ENCODE measurements around the gene DBH.
A peak's percentile ranks its signal among the peaks of the same experiment; 100 is the strongest.

Gene DBH

GRCh38 chr9:133604214-133604613, 31.9 kb upstream of the DBH start:
- no peak for DNase-seq (ENCODE audit: low read depth in 1 of 2, low spot score in 1 of 2)

GRCh38 chr9:133604856-133605255, 31.3 kb upstream of the DBH start:
- DNase-seq (ENCODE audit: low read depth in 1 of 2, low spot score in 1 of 2), result no peak

- no peak for DNase-seq (ENCODE audit: low read depth in 1 of 2, low spot score in 1 of 2)
These were observed 30.7 kb upstream of the DBH start for GRCh38 chr9:133605446-133605845.

GRCh38 chr9:133605856-133606707, 30.1 kb upstream of the DBH start:
- no peak for DNase-seq (ENCODE audit: low read depth in 1 of 2, low spot score in 1 of 2)

GRCh38 chr9:133606708-133607025, 29.5 kb upstream of the DBH start:
- DNase-seq (ENCODE audit: low read depth in 1 of 2, low spot score in 1 of 2), result no peak

- no peak for DNase-seq (ENCODE audit: low read depth in 1 of 2, low spot score in 1 of 2)
These were observed 28.8 kb upstream of the DBH start for GRCh38 chr9:133607381-133607780.

- DNase-seq (ENCODE audit: low read depth in 1 of 2, low spot score in 1 of 2), result no peak
These were observed 28.2 kb upstream of the DBH start for GRCh38 chr9:133607976-133608375.

- no peak for DNase-seq (ENCODE audit: low read depth in 1 of 2, low spot score in 1 of 2)
These were observed 27.8 kb upstream of the DBH start for GRCh38 chr9:133608382-133608781.

GRCh38 chr9:133608889-133609288, 27.3 kb upstream of the DBH start:
- no peak for DNase-seq (ENCODE audit: low read depth in 1 of 2, low spot score in 1 of 2)

- peak; percentile 9 to 22 for DNase-seq (ENCODE audit: low read depth in 1 of 2, low spot score in 1 of 2)
These were observed 26.7 kb upstream of the DBH start, which contains the start of gene FAM163B for GRCh38 chr9:133609311-133610098. Gene FAM163B, minus strand, starts transcription at chr9:133609389. Its CDS starts 29,166 bp downstream, at chr9:133580223.

- no peak for DNase-seq (ENCODE audit: low read depth in 1 of 2, low spot score in 1 of 2)
These were observed 25.3 kb upstream of the DBH start for GRCh38 chr9:133610845-133611244.

- no peak for DNase-seq (ENCODE audit: low read depth in 1 of 2, low spot score in 1 of 2)
These were observed 24.1 kb upstream of the DBH start for GRCh38 chr9:133612051-133612450.

GRCh38 chr9:133612816-133613215, 23.3 kb upstream of the DBH start:
- no peak for DNase-seq (ENCODE audit: low read depth in 1 of 2, low spot score in 1 of 2)

GRCh38 chr9:133613432-133613831, 22.7 kb upstream of the DBH start:
- no peak for DNase-seq (ENCODE audit: low read depth in 1 of 2, low spot score in 1 of 2)

- no peak for DNase-seq (ENCODE audit: low read depth in 1 of 2, low spot score in 1 of 2)
These were observed 22.1 kb upstream of the DBH start for GRCh38 chr9:133614056-133614455.

- no peak for DNase-seq (ENCODE audit: low read depth in 1 of 2, low spot score in 1 of 2)
These were observed 21.5 kb upstream of the DBH start for GRCh38 chr9:133614678-133615077.

- DNase-seq (ENCODE audit: low read depth in 1 of 2, low spot score in 1 of 2), result no peak
These were observed 21.0 kb upstream of the DBH start for GRCh38 chr9:133615186-133615585.

- no peak for DNase-seq (ENCODE audit: low read depth in 1 of 2, low spot score in 1 of 2)
These were observed 20.5 kb upstream of the DBH start for GRCh38 chr9:133615606-133616188.

- no peak for DNase-seq (ENCODE audit: low read depth in 1 of 2, low spot score in 1 of 2)
These were observed 19.3 kb upstream of the DBH start for GRCh38 chr9:133616643-133617405.

- no peak for DNase-seq (ENCODE audit: low read depth in 1 of 2, low spot score in 1 of 2)
These were observed 17.4 kb upstream of the DBH start for GRCh38 chr9:133618726-133619125.

- peak in 1 of 2 donors; percentile 28 for DNase-seq (ENCODE audit: low read depth in 1 of 2, low spot score in 1 of 2)
These were observed 16.4 kb upstream of the DBH start for GRCh38 chr9:133619791-133620190.
